Measurements from ENCODE around the gene SLC25A22.
A peak's percentile ranks its signal among the peaks of the same experiment; 100 is the strongest.

Gene SLC25A22

DNA sequence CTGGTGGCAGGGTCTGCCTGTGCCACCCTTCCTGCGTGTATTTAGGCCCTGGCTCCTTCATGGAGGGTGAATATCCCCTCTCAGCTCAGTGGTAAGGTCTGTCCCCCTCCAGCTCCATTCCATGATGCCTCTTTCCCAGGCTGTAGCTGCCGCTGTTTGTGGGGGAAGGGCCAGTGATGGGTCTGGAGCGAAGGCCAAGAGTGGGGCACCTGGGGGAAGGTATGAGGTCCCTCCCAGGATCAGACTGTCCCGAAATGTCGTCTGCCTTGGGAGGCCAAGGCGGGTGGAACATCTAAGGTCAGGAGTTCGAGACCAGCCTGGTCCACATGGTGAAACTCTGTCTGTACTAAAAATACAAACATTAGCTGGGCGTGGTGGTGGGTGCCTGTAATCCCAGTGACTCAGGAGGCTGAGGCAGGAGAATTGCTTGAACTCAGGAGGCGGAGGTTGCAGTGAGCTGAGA, 35.8 kb upstream of the SLC25A22 start:
- DNase-seq = no peak

DNA sequence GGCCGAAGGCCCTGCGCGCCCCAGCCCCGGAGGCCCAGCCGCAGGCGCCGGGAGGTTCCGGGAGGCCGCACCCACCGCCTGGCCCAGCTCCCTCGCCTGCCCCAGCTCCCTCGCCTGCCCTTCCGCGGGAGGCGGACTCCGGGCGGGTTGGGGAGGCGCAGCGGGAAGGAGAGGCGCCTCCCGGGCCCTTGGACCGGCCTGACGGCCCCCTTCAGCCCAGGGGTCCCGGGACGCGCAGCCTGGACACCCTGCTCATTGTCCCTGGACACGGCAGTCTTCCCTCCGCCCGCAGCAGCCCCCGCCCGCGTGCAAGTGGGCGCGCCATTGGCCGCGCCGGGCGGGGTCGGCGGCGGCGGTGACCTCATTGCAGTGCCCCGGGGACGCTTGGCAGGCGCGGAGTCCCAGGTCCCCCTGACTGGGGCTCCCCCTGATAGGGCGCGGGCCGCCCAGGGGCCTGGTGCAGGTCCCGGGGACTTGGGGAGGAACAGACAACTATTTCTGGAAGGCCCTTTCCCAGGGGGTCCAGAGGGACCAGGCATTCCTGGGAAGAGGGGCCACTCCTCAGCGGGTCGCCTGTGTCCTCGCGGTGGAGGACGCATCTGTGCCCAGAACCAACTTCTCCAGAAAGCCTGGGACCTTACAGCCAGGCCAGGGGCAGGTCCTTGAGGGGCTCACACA, 35.2 kb upstream of the SLC25A22 start:
- peak; percentile 36 for DNase-seq

DNA sequence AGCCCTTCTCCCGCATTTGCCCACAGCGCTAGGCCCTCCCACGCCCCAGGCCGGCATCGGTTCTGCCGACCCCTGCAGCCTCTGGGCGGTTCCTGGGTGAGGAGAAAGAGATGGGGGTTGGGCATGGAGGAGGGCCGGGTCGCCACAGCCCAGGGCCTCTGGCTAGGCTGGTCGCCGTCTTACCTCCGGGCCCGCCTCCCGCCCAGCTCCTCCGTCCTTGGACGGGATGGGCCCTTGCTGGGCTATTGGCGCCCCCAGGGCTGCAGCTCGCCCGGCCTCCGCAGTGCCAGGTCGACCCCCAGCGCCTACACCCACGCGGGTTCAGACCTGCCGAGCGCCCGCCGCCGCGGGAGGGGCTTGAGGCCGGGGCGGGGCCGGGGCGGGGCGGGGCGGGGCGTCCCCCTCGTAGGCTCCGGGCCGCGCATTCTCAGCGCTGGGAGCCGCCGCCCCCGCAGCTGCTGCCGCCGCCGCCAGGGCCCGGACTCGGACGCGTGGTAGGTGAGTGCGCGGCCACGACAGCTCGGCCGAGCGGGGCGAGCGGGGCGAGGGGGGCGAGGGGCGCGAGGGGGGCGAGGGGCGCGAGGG, 34.5 kb upstream of the SLC25A22 start, which contains the start of gene CD151:
Gene CD151 (plus strand): TSS at position 424 of the 585 bp plus-strand sequence. CDS start 3,118 bp downstream, outside the sequence.
- DNase-seq = peak; percentile 48

DNA sequence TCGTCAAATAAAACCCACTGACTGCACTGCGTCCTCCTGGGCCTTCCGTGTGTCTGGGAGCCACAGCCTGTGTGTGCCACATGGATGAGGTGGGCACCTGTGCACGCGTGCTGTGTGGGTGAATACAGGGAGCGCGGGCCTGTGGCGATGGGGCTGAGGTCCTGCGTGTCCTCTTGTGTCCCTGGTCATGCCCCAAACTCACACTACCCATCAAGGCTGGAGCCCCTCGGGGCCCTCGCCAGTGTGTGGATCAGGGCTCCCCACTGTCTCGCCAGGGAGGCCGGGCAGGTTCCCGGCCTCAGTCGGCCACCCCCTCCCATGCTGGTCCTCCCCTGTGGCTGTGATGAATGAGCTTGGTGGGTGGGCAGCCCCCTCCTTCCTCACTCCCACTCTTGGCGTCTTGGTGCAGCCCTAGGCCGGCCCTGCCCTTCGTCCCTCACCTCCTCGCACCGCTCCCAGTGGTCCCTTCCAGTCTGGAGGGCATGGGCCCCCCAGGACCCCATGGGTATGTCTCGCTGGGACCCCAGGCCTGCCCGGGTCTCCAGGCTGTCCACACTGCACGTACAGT, 34.0 kb upstream of the SLC25A22 start:
- DNase-seq = no peak

DNA sequence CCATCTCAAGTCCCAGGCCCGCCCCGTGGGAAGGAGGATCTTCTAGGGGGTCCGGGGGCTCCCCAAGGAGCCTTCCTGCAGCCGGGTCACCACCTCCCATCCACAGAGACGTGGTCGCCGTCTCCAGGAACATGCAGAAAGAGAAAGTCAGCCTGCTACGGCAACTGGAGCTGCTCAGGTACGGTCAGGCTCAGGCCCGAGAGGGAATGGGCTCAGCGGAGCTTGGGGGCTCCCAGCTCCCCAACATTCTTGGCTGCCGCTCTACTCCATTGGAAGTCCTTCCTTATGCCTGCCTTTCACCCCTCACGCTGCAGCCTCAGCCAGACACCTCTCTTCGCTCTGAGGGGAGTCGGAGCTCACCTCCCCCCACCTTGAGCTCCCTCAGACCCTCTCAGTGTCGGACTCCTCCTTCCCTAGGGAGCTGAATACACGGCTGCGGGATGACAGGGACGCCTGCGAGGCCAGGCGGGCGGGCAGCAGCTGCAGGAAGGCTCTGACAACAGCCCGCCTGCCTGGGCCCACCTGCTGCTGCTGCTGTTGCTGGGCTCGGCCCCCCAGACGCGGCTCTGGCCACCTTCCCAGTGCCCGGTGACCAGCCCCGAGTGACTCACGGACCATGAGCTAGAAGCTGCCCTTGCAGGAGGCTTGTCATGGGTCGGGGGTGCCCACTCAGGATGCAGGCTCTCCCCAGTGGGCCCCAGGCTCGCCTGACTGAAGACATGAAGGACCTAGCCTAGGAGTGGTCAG, 33.2 kb upstream of the SLC25A22 start:
- DNase-seq = no peak

DNA sequence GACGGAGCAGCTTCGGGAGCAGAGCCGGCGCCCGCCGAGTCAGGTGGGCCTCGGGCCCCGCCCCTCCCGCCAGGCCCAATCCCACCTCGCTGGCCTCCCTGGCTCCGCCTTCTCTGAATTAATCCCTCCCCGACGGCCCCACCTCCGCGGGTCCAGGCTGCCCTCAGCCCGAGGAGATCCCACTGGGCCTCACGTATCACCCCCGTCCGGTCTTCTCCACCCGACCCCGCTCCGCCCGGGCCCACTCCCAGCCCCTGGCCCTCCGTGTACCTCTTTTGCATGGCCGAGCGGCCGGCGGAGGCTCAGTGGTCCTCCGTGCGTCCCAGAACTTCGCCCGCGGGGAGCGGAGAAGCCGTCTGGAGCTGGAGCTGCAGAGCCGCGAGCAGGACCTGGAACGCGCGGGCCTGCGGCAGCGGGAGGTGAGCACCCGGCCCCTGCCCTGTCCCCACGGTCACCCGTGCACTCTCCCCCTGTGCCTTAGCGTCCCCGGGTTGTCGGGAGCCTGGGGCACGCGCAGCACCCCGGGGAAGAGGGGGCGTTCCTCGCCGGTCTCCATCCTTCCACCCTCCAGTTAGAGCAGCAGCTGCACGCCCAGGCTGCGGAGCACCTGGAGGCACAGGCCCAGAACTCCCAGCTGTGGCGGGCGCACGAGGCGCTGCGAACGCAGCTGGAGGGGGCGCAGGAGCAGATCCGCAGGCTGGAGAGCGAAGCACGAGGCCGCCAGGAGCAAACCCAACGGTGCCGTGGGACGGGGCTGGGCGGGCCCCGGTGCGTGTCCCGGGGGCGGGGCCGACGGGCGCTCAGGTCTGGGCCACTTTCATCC, 32.4 kb upstream of the SLC25A22 start:
- peak; percentile 65 for DNase-seq

DNA sequence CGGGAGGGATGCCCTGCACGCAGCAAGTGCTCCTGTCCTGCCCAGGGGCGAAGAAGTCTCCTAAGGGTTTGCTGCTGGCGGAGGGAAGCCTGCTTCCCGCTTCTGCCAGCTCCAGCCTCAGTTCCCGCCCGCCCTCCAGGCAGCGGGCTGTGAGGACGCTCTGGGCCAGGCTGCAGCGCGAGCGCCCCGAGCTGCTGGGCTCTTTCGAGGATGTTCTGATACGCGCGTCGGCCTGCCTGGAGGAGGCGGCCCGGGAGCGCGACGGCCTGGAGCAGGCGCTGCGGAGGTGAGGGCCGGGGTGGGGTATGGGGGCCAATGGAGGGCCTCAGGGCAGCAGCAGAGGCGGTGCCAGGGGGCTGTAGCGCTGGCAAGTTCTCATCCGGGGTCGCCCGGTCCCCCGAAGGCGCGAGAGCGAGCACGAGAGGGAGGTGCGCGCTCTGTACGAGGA, 31.8 kb upstream of the SLC25A22 start:
- DNase-seq = no peak

DNA sequence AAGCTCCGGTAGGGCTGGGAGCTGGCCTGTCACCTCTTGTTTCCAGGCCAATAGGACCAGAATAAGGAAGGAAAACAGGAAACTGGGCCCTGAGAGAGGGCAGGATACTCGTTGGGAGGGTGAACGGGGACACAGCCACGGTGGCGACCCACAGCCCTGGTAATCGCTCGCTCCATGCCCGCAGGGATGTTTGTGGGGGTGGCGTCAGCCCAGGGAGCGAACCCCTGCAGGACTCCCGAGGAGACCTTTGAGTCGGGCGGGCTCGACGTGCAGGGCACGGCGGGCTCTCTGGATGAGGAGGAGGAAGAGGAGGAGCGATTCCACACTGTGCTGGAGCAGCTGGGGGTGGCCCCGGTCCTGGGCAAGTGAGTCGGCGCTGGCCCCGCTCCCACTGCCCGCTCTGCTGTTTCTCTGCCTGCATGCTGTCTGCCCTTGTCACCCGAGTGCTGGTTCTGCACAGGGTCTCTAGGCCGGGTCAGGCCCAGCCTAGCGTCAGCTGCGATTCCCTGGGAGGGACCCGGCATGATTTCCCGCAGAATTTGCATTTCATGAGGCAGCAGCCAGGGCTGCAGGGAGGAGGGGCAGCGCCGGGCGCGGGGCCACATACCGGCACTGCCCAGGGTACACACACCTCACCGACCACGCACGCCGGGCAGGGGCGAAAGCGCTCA, 31.2 kb upstream of the SLC25A22 start:
- DNase-seq = no peak

DNA sequence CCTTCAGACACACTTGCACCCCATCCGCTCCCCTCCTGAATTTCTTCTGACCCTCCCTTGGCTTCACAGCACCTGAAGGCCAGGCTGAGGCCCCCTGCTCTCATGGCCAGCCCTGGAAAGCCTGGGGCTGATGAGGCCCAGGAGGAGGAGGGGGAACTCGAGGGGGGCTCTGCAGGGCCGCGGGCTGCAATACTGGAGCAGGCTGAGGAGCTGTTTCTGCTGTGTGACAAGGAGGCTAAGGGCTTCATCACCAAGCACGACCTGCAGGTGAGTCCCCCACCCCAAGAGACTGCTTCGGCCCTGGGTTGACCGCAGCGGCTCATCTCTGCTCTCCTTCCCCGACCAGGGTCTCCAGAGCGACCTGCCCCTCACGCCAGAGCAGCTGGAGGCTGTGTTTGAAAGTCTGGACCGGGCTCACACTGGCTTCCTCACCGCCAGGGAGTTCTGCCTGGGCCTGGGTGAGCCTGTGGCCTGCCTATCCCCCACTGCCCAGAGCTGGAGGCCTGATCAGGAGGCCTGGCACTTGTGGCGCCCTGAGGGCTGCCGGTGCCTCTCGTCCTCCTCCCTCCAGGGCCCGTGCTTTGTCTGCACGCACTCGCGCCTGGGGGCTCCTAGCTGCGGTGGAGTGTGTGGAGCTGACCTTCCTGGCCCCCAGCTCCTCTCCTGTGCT, 30.6 kb upstream of the SLC25A22 start:
- DNase-seq = no peak

DNA sequence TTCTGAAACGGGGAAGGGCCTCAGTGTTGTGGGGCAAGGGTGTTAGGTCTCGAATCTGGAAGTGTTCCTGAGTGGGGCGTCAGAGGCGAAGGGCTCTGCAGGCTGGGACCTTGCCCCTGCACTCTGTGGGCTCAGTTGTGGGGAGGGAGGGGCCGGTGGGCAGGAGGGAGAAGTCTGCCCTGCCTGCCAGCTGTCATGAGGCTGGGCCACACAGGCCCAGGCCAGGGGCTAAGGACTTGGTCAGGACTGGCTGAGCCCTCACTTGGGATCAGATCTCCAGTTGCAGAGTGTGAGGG, 29.8 kb upstream of the SLC25A22 start, which contains the start of gene CRACR2B:
Gene CRACR2B (plus strand): TSS at position 23 of the 296 bp plus-strand sequence. CDS start 689 bp downstream, outside the sequence.
- no peak for DNase-seq

DNA sequence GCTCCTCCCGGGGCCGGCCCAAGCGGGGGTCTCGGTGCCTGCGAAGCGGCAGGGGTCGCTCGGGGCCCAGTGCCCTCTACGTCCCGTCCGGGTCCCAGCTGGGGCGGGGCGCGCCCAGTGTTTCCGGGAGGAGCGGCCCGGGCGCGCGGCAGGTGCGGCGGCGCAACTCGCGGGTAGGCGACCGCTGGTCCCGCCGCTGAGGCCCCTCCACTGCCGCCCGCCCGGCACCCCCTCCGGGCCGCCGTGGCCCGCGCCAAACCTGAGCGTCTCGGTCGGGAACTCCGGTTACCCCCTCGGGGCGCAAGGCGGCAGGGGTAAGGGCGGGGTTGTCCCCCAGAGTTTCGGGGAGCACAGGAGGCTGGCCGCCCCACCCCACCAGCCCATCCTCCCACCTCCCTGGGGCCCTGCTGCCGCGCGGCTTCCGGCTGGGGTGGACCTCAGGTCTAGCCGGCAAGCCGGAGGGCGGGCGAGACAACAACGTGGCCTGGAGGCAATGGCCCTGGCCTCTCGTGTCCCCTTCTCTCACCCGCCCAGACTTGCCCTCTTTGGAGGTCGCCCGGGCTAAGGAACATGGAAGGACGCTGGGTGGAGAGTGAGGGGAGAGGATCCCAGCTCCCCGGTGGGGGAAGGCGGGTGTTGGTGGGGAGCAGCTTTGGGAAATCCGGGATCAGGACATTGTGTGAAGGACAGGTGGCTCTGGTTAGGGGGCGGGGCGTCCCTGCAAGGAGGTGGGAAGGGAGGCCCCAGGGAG, 29.2 kb upstream of the SLC25A22 start:
- no peak for DNase-seq

DNA sequence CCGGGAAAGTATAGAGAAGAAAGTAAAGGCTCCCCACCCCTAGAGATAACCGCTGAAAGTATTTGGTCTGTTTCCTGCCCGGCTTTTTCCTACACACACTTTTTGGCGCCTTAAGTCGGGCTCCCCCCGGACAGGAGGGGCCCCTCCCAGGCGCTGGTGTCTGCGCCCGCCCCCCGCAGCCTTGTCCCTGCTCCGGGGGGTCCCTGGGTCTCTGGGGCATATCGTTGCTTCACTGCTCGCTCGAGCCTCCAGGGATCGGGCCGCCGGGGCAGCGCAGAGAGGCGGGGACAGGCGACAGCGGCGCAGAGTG, 28.7 kb upstream of the SLC25A22 start:
- DNase-seq = no peak

DNA sequence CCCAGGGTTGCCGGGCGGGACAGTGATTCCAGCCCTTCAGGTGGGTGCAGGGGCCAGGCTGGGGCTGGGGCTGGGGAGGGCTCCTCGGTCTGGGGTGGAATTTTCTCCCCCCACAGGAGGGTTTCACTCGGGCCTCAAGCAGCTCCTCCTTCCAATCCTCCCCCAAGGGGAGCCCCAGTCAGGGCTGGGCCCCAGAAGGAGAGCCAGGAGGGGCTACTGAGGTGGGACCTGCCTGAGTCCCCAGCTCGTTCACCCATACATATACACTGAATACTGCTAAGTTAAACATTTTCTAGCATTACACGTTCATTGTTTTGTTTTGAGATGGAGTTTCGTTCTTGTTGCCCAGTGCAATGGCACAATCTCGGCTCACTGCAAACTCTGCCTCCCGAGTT, 28.1 kb upstream of the SLC25A22 start:
- DNase-seq = no peak

DNA sequence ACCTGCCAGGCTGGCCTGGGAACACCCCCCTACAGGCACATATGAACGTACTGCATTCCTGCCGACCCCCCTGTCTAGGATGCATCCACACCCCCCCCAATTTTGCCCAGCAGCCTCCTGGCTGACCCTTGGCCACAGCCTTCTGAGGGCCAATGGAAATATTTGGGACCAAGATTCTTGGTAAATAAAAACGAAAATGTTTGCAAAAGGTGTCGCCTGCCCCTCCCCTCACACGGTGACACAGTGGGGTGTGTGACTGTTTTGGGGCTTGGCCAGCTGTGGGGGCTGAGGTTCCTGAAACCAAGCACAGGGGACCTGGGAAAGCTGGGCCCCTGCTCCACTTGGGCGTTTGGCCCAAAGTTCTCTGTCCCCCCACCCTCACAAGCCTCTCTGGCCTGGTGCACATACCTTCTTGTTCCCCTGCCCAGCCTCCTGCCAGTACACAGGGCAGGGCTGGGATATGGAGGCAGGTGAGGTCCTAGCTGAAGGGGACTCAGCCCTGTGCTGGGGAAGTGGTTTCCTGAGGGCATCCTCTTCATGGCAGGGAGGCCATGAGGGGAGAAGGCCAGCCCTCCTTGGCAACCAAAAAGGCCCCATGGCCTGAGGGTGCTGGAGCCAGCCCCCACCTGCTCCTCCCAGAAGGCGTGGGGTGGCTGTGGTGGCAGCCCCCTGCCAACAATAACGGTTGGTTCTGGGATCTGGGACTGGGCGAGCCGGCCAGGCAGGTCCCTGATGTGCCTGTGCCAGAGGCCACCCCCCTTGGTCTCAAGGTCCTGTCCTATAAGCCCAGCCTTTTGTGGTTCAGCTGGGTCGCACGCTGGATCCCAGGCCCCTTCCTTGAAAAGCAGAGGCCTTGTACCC, 27.5 kb upstream of the SLC25A22 start:
- DNase-seq = no peak

DNA sequence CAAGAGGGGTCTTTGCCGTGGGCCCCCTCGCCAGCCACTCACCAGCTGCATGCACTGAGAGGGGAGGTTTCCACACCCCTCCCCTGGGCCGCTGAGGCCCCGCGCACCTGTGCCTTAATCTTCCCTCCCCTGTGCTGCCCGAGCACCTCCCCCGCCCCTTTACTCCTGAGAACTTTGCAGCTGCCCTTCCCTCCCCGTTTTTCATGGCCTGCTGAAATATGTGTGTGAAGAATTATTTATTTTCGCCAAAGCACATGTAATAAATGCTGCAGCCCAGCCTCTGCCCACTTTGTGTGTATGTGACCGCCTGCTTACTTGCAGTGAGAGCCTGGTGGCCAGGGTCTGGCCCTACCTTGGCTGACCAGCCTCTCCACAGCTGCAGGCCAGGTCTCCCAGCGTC, 26.9 kb upstream of the SLC25A22 start:
- no peak for DNase-seq

DNA sequence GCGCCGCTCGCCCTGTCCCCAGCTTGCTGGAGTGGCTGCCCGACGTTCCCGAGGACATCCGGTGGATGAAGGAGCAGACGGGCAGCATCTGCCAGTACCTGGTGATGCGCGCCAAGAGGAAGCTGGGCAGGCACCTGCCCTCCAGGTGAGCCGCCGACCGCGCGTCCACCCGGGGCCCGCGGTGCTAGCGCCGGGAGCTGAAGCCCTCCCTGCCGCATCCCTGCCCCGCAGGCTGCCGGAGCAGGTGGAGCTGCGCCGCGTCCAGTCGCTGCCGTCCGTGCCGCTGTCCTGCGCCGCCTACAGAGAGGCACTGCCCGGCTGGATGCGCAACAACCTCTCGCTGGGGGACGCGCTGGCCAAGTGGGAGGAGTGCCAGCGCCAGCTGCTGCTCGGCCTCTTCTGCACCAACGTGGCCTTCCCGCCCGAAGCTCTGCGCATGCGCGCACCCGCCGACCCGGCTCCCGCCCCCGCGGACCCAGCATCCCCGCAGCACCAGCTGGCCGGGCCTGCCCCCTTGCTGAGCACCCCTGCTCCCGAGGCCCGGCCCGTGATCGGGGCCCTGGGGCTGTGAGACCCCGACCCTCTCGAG, 26.3 kb upstream of the SLC25A22 start:
- no peak for DNase-seq

DNA sequence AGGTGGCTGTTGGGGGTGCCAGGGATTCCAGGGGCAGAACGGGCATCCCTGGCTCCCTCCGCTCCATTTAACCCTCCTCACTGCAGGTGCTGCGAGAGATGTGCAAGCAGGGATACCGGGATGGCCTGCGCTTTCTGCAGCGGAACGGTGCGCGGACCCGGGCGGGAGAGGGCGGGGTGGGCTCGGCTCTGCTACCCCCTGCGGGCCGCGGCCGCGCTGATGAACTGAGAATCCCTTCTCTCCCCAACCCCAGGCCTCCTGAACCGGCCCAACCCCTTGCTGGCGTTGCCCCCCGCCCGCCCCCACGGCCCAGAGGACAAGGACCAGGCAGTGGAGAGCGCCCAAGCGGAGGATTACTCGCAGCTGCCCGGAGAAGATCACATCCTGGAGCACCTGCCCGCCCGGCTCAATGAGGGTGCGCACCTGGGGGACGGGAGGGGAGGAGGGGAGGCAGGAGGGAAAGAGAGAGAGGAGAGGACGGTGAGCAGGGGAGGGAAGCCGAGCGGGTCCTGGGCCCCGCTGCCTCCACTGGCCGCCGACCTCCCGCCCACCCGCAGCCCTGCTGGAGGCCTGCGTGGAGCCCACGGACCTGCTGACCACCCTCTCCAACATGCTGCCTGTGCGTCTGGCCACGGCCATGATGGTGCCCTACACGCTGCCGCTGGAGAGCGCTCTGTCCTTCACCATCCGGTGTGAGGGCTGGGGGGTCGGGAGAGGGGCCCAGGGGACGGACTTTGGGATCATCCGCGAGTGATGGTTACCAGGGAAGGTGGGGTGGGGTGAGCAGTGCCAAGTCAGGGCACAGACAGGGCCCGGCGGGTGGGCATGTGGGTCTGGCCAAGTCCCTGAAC, 25.6 kb upstream of the SLC25A22 start:
- DNase-seq = no peak

DNA sequence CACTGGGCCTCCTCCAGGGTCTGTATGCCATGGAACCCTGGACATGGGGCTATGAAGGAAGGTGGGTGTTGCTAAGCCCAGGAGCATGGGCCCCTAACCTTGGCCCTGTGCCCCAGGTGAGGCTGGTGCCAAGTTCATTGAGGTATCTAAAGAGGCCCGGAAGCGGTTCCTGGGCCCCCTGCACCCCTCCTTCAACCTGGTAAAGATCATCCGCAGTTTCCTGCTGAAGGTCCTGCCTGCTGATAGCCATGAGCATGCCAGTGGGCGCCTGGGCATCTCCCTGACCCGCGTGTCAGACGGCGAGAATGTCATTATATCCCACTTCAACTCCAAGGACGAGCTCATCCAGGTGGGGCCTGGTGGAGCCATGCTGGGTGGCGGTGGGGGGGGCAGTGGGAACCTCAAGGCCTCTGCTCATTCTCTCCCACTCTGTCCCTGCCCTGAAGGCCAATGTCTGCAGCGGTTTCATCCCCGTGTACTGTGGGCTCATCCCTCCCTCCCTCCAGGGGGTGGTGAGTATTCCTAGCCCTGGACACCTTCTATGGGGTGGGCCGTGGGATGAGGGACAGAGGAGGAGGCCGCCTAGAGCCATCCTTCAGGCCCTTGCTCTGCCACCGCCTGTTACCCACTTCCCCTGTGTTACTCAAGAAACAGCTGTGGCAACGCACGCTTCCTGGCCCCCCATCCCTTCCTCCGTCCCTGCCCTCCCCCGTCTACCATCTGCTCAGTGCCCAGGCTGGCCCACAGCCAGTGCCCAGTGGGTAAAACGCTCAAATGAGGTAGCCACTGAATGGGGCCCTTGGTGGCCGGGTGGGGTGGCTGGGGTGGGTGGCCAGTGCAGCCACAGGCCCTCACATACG, 23.7 kb upstream of the SLC25A22 start:
- DNase-seq = no peak

Data from activated naive CD4-positive, alpha-beta T cell treated with Interleukin-2 at 50 U/mL for 16 hours (primary cell).